Prostate gland (tissue), 2 donors: Measurements from ENCODE around the gene CPXM2.

ENCODE experiments used
- POLR2A ChIP-seq: fragments of 450-650 bp; IDR thresholded peaks from one replicate; pipeline ENCODE4 v1.6.1; 2016; ENCODE audit warnings: antibody characterized with exemption, mild to moderate bottlenecking
- POLR2AphosphoS5 ChIP-seq: sonication (generic); formaldehyde crosslinking; IDR thresholded peaks from one replicate; pipeline ENCODE4 v1.6.1; 2017; ENCODE audit warnings: antibody characterized with exemption
- TF ChIP-seq, protein P1 (sequence below), 4 experiments: fragments of 200-600 bp in 2 of 4; fragments of 450-650 bp in 2 of 4; sonication (generic) in 2 of 4; IDR thresholded peaks; 1 replicate in 3 of 4; 2 replicates in 1 of 4; pipeline ENCODE4 v1.5.1; 2016 to 2019; ENCODE audit warnings: antibody characterized with exemption in 4 of 4, mild to moderate bottlenecking in 2 of 4, moderate library complexity in 2 of 4

DNA sequence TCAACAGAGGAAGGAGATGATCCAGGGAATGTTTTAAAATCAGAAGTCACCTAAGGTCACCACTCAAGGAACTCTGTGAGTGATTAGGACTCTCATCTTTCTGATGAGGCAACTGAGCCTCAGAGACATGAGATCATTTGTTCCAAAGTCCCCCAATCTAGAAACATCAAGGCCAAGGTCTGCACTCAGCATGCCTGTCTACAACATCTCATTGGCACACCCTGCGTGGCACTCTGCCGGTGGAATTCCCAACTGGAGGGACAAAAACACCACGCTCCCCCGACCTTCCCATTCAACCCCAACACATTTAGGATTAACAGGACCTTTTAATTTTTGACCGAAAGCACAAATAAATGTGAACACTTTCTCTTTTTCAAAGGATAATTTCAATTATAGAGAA lies 31.4 kb downstream of the CPXM2 start:
- TF ChIP-seq, protein P1, sequence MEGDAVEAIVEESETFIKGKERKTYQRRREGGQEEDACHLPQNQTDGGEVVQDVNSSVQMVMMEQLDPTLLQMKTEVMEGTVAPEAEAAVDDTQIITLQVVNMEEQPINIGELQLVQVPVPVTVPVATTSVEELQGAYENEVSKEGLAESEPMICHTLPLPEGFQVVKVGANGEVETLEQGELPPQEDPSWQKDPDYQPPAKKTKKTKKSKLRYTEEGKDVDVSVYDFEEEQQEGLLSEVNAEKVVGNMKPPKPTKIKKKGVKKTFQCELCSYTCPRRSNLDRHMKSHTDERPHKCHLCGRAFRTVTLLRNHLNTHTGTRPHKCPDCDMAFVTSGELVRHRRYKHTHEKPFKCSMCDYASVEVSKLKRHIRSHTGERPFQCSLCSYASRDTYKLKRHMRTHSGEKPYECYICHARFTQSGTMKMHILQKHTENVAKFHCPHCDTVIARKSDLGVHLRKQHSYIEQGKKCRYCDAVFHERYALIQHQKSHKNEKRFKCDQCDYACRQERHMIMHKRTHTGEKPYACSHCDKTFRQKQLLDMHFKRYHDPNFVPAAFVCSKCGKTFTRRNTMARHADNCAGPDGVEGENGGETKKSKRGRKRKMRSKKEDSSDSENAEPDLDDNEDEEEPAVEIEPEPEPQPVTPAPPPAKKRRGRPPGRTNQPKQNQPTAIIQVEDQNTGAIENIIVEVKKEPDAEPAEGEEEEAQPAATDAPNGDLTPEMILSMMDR (IDR thresholded peaks at IDR 0.05) = no peak
- TF ChIP-seq POLR2A (no peak), POLR2AphosphoS5 (no peak)
